Trophoblast cell (in vitro differentiated cells and primary cell): ENCODE results near the gene DLGAP1.

Experiments used
- DNase-seq, 2 donors: peaks; one replicate each; pipeline ENCODE4 v3.0.0-alpha.2; 2016
- H2AFZ ChIP-seq: 2 replicates; pipeline ENCODE4 v1.6.1; 2013; ENCODE audit warnings: low read length, moderate library complexity, mild to moderate bottlenecking; ENCODE audit not compliant: insufficient read depth, poor library complexity
- H2AK5ac ChIP-seq: 2 replicates; pipeline ENCODE4 v1.6.1; 2013; ENCODE audit warnings: mild to moderate bottlenecking, low read length
- H2BK120ac ChIP-seq: 2 replicates; pipeline ENCODE4 v1.6.1; 2013; ENCODE audit warnings: low read length, mild to moderate bottlenecking, moderate library complexity; ENCODE audit not compliant: insufficient read depth, poor library complexity
- H2BK12ac ChIP-seq: 2 replicates; pipeline ENCODE4 v1.6.1; 2013; ENCODE audit warnings: mild to moderate bottlenecking, low read length, moderate library complexity
- H2BK5ac ChIP-seq: 2 replicates; pipeline ENCODE4 v1.6.1; 2013; ENCODE audit warnings: low read length, low read depth, moderate library complexity, mild to moderate bottlenecking; ENCODE audit not compliant: poor library complexity
- H3K14ac ChIP-seq: 2 replicates; pipeline ENCODE4 v1.6.1; 2013; ENCODE audit warnings: mild to moderate bottlenecking, low read length
- H3K18ac ChIP-seq: 2 replicates; pipeline ENCODE4 v1.6.1; 2013; ENCODE audit warnings: mild to moderate bottlenecking, low read length
- H3K23ac ChIP-seq: 2 replicates; pipeline ENCODE4 v1.6.1; 2013; ENCODE audit warnings: low read length
- H3K27ac ChIP-seq: 2 replicates; pipeline ENCODE4 v1.5.1; 2013; ENCODE audit warnings: low read depth, mild to moderate bottlenecking, inconsistent platforms, low read length, moderate library complexity
- H3K27me3 ChIP-seq: 2 replicates; pipeline ENCODE4 v1.6.1; 2013; ENCODE audit warnings: inconsistent platforms, mild to moderate bottlenecking, low read length, moderate library complexity; ENCODE audit not compliant: insufficient read depth
- H3K36me3 ChIP-seq, 2 experiments: 1 replicate in 1 of 2; 2 replicates in 1 of 2; pipeline ENCODE4 v1.6.1; 2013; ENCODE audit warnings: low read length in 2 of 2, mild to moderate bottlenecking in 2 of 2, moderate library complexity in 1 of 2; ENCODE audit not compliant: insufficient read depth in 2 of 2, control insufficient read depth in 1 of 2
- H3K4ac ChIP-seq: 2 replicates; pipeline ENCODE4 v1.6.1; 2013; ENCODE audit warnings: low read depth, mild to moderate bottlenecking, low read length, moderate library complexity
- H3K4me1 ChIP-seq, 2 experiments: 1 replicate in 1 of 2; 2 replicates in 1 of 2; pipeline ENCODE4 v1.6.1; 2013; ENCODE audit warnings: low read length in 2 of 2, mild to moderate bottlenecking in 2 of 2, moderate library complexity in 1 of 2; ENCODE audit not compliant: insufficient read depth in 2 of 2, control insufficient read depth in 1 of 2
- H3K4me2 ChIP-seq: 2 replicates; pipeline ENCODE4 v1.6.1; 2013; ENCODE audit warnings: inconsistent platforms, mild to moderate bottlenecking, low read length, moderate library complexity
- H3K4me3 ChIP-seq: 2 replicates; pipeline ENCODE4 v1.5.1; 2013; ENCODE audit warnings: mild to moderate bottlenecking, low read depth, low read length, inconsistent platforms
- H3K79me1 ChIP-seq: one replicate; pipeline ENCODE4 v1.6.1; 2013; ENCODE audit warnings: low read length
- H3K79me2 ChIP-seq: 2 replicates; pipeline ENCODE4 v1.6.1; 2013; ENCODE audit warnings: low read length, mild to moderate bottlenecking; ENCODE audit not compliant: control insufficient read depth, insufficient read depth, poor library complexity
- H3K9ac ChIP-seq: 2 replicates; pipeline ENCODE4 v1.6.1; 2013; ENCODE audit warnings: mild to moderate bottlenecking, low read length
- H3K9me3 ChIP-seq: 2 replicates; pipeline ENCODE4 v1.6.1; 2013; ENCODE audit warnings: low read depth, mild to moderate bottlenecking, control low read depth, inconsistent platforms, low read length; ENCODE audit not compliant: insufficient read depth
- H4K12ac ChIP-seq: 2 replicates; pipeline ENCODE4 v1.6.1; 2013; ENCODE audit warnings: low read depth, mild to moderate bottlenecking, low read length, moderate library complexity
- H4K8ac ChIP-seq: 2 replicates; pipeline ENCODE4 v1.6.1; 2013; ENCODE audit warnings: low read depth, mild to moderate bottlenecking, low read length, moderate library complexity
- H4K91ac ChIP-seq: one replicate; pipeline ENCODE4 v1.6.1; 2013; ENCODE audit warnings: low read depth, mild to moderate bottlenecking, low read length, moderate library complexity
- WGBS: extraction: QIAGEN DNeasy Blood & Tissue Kit; methylation state at CpG from one replicate; pipeline ENCODE4 v1.1.7; 2013; ENCODE audit warnings: missing lambda C conversion rate; ENCODE audit not compliant: insufficient read length, insufficient coverage; ENCODE audit errors: extremely low coverage; 5-methylcytosine and 5-hydroxymethylcytosine counted together

DLGAP1 gene

GRCh38 chr18:3901042-3901441 is 554.1 kb downstream of the DLGAP1 start:
- H3K4me2 ChIP-seq, result no peak overlapping the region
- no peak overlapping the region for H2AFZ ChIP-seq
- no peak overlapping the region for H3K18ac ChIP-seq
- H3K36me3 ChIP-seq, result no peaks in the 10 kb centered on the region
- no peak overlapping the region for H3K4me3 ChIP-seq
- no peak overlapping the region for H2BK5ac ChIP-seq
- no CpG with 5 or more reads among the region's 8 CpGs for WGBS
- no peak overlapping the region for H2BK120ac ChIP-seq
- no peak overlapping the region for H2BK12ac ChIP-seq
- H4K8ac ChIP-seq, result no peak overlapping the region
- no peak overlapping the region for H3K4ac ChIP-seq
- no peak overlapping the region for H2AK5ac ChIP-seq
- H3K79me1 ChIP-seq, result no peaks in the 10 kb centered on the region
- H3K23ac ChIP-seq, result no peak overlapping the region
- no peak overlapping the region for H4K91ac ChIP-seq
- no peaks in the 10 kb centered on the region for H3K27me3 ChIP-seq
- no peak overlapping the region for H3K27ac ChIP-seq
- DNase-seq, result no peak
- no peak overlapping the region for H3K14ac ChIP-seq
- no peaks in the 10 kb centered on the region for H3K9me3 ChIP-seq
- H3K9ac ChIP-seq, result no peak overlapping the region
- no peaks in the 10 kb centered on the region for H3K79me2 ChIP-seq
- no peaks in the 10 kb centered on the region for H3K4me1 ChIP-seq
- no peak overlapping the region for H4K12ac ChIP-seq

GRCh38 chr18:3900327-3900726 is 554.8 kb downstream of the DLGAP1 start:
- no peak overlapping the region for H2AK5ac ChIP-seq
- H3K27me3 ChIP-seq, result no peaks in the 10 kb centered on the region
- H3K9ac ChIP-seq, result no peak overlapping the region
- H3K23ac ChIP-seq, result no peak overlapping the region
- no peak overlapping the region for H3K27ac ChIP-seq
- no peak overlapping the region for H3K18ac ChIP-seq
- DNase-seq, result no peak
- no peaks in the 10 kb centered on the region for H3K79me2 ChIP-seq
- no peaks in the 10 kb centered on the region for H3K79me1 ChIP-seq
- H3K14ac ChIP-seq, result no peak overlapping the region
- no peak overlapping the region for H4K91ac ChIP-seq
- no peak overlapping the region for H2BK120ac ChIP-seq
- H2BK12ac ChIP-seq, result no peak overlapping the region
- H4K8ac ChIP-seq, result no peak overlapping the region
- H3K4me3 ChIP-seq, result no peak overlapping the region
- H2BK5ac ChIP-seq, result no peak overlapping the region
- WGBS, result no CpG with 5 or more reads among the region's 2 CpGs
- no peak overlapping the region for H3K4me2 ChIP-seq
- H4K12ac ChIP-seq, result no peak overlapping the region
- H3K9me3 ChIP-seq, result peaks cover 1% of the 10 kb centered on the region
- no peaks in the 10 kb centered on the region for H3K36me3 ChIP-seq
- no peaks in the 10 kb centered on the region for H3K4me1 ChIP-seq
- no peak overlapping the region for H3K4ac ChIP-seq
- H2AFZ ChIP-seq, result no peak overlapping the region

DNA sequence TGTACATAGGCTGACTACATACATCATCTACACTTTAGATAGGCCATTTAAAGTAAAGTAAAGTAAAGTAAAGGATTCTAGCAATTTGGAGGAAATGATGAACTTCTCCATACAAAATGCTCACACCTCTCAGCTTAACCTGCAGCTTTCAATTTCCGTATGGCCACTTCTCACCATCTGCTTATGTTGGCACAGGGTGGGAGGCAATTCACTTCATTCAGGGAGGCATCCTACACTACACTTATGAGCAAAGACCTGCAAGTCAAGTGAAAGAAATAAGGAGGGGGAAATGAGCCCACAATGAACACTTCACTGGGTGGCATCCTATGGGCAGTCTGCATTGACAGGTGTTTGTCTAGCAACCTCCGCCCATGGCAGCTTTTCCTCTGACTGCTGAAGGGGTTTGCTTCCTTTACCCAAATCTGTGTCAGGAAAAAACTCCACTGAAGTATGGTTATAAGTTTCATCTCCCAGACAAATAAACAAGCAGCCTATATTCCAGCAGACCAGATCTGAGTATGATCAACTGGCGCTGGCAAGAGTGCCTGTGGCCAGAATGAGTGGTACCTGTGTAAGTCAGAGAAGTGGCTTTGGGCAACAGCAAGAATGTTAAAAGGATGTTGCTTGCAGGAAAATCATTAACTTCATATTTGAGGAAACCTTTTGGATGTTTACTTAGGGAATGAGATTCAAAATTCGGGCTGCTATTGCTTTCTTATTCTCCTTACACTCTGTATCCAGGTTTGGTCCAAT is 556.1 kb downstream of the DLGAP1 start:
- no peak overlapping the region for H3K9ac ChIP-seq
- H3K4ac ChIP-seq, result no peak overlapping the region

DNA sequence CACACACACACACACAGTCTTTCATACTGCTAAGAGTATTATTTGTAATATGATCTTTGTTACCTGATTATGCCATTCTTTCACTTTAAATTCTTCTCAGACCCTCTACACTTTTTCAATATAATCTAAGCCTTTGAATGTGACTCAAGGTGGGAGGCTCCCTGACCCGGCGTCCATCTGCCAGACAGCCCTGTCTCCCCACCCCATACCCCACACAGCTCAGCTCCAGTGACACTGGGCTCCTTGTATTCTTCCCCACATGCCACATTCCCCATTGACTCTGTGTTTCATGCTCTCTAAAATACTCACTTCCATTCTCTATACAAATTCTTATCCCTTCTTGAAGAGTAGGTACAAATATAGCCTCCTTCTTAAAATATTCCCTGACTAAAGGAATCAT is 563.0 kb downstream of the DLGAP1 start:
- no peak overlapping the region for H4K91ac ChIP-seq
- H2BK12ac ChIP-seq, result no peak overlapping the region
- no peak overlapping the region for H3K9ac ChIP-seq
- H4K8ac ChIP-seq, result no peak overlapping the region
- H4K12ac ChIP-seq, result no peak overlapping the region
- no peak overlapping the region for H2AK5ac ChIP-seq
- no peak overlapping the region for H3K4ac ChIP-seq
- DNase-seq, result no peak
- no peak overlapping the region for H3K4me2 ChIP-seq
- no peaks in the 10 kb centered on the region for H3K36me3 ChIP-seq
- no peak overlapping the region for H3K23ac ChIP-seq
- H3K18ac ChIP-seq, result no peak overlapping the region
- H2BK120ac ChIP-seq, result no peak overlapping the region
- H3K79me2 ChIP-seq, result no peaks in the 10 kb centered on the region
- no peak overlapping the region for H3K14ac ChIP-seq
- H3K9me3 ChIP-seq, result peaks cover 1% of the 10 kb centered on the region
- no peaks in the 10 kb centered on the region for H3K79me1 ChIP-seq
- no peak overlapping the region for H3K27ac ChIP-seq
- WGBS, result no CpG with 5 or more reads among the region's 2 CpGs
- H3K27me3 ChIP-seq, result no peaks in the 10 kb centered on the region
- no peak overlapping the region for H2BK5ac ChIP-seq
- H3K4me1 ChIP-seq, result no peaks in the 10 kb centered on the region
- H3K4me3 ChIP-seq, result no peak overlapping the region
- H2AFZ ChIP-seq, result no peak overlapping the region

More for the DNA sequence above, 556.1 kb downstream of the DLGAP1 start:
- no peak for DNase-seq
- Histone ChIP-seq H3K4me3 (no peak overlapping the region), H3K36me3 (no peaks in the 10 kb centered on the region), H3K23ac (no peak overlapping the region), H3K4me1 (no peaks in the 10 kb centered on the region), H4K91ac (no peak overlapping the region), H2BK120ac (no peak overlapping the region), H4K8ac (no peak overlapping the region), H2BK5ac (no peak overlapping the region), H3K79me1 (no peaks in the 10 kb centered on the region), H3K4me2 (no peak overlapping the region), H3K9me3 (peaks cover 1% of the 10 kb centered on the region), H2BK12ac (no peak overlapping the region), H3K14ac (no peak overlapping the region), H2AFZ (no peak overlapping the region), H4K12ac (no peak overlapping the region), H2AK5ac (no peak overlapping the region), H3K27me3 (no peaks in the 10 kb centered on the region), H3K18ac (no peak overlapping the region), H3K27ac (no peak overlapping the region), H3K79me2 (no peaks in the 10 kb centered on the region)
- no CpG with 5 or more reads among the region's 4 CpGs for WGBS
